H9 (cell line): ENCODE results near the gene POU3F2. TPM values are rescaled to one million over a fixed set of nuclear protein-coding genes. Genes with fewer than 3 reads are reported as not detected.

ENCODE experiments used
- DNase-seq: peaks from one replicate; pipeline ENCODE4 v3.0.0-alpha.2; 2017
- H2AFZ ChIP-seq: one replicate; pipeline ENCODE4 v1.6.1; 2013; ENCODE audit warnings: mild to moderate bottlenecking, low read length, control low read depth, moderate library complexity
- H2AK5ac ChIP-seq: 2 replicates; pipeline ENCODE4 v1.6.1; 2013; ENCODE audit warnings: low read length, control low read depth, mixed read lengths; ENCODE audit not compliant: insufficient read length
- H2BK120ac ChIP-seq: one replicate; pipeline ENCODE4 v1.6.1; 2013; ENCODE audit warnings: low read depth, mild to moderate bottlenecking, low read length, control low read depth, inconsistent platforms; ENCODE audit not compliant: poor library complexity, severe bottlenecking
- H2BK12ac ChIP-seq: 2 replicates; pipeline ENCODE4 v1.6.1; 2013; ENCODE audit warnings: low read length, control low read depth, mixed read lengths, low read depth; ENCODE audit not compliant: insufficient read length
- H2BK15ac ChIP-seq: 2 replicates; pipeline ENCODE4 v1.6.1; 2013; ENCODE audit warnings: low read depth, low read length, control low read depth
- H2BK20ac ChIP-seq: one replicate; pipeline ENCODE4 v1.6.1; 2013; ENCODE audit warnings: low read depth, mild to moderate bottlenecking, low read length, control low read depth, inconsistent platforms; ENCODE audit not compliant: poor library complexity, severe bottlenecking
- H2BK5ac ChIP-seq: 2 replicates; pipeline ENCODE4 v1.6.1; 2013; ENCODE audit warnings: low read length, control low read depth, mixed read lengths; ENCODE audit not compliant: insufficient read length
- H3K14ac ChIP-seq: 2 replicates; pipeline ENCODE4 v1.6.1; 2013; ENCODE audit warnings: low read length, control low read depth; ENCODE audit not compliant: insufficient read depth
- H3K18ac ChIP-seq: 2 replicates; pipeline ENCODE4 v1.6.1; 2013; ENCODE audit warnings: low read depth, mild to moderate bottlenecking, mixed read lengths, low read length, control low read depth; ENCODE audit not compliant: insufficient read length
- H3K23ac ChIP-seq: 2 replicates; pipeline ENCODE4 v1.6.1; 2013; ENCODE audit warnings: low read length, control low read depth, mixed read lengths, low read depth; ENCODE audit not compliant: insufficient read length
- H3K23me2 ChIP-seq: 2 replicates; pipeline ENCODE4 v1.6.1; 2013; ENCODE audit warnings: low read depth, mild to moderate bottlenecking, mixed read lengths, low read length, control low read depth; ENCODE audit not compliant: insufficient read length, poor library complexity, severe bottlenecking
- H3K27ac ChIP-seq: 2 replicates; pipeline ENCODE4 v1.5.1; 2013; ENCODE audit warnings: low read length, control low read depth, mixed read lengths, low read depth; ENCODE audit not compliant: insufficient read length
- H3K27me3 ChIP-seq: 2 replicates; pipeline ENCODE4 v1.6.1; 2013; ENCODE audit warnings: low read length, control low read depth, inconsistent platforms; ENCODE audit not compliant: insufficient read depth
- H3K4ac ChIP-seq: 2 replicates; pipeline ENCODE4 v1.6.1; 2013; ENCODE audit warnings: low read depth, mild to moderate bottlenecking, control low read depth, inconsistent platforms, low read length, moderate library complexity
- H3K4me1 ChIP-seq: 2 replicates; pipeline ENCODE4 v1.6.1; 2013; ENCODE audit warnings: low read length, control low read depth, inconsistent platforms; ENCODE audit not compliant: insufficient read depth
- H3K4me2 ChIP-seq: 2 replicates; pipeline ENCODE4 v1.6.1; 2013; ENCODE audit warnings: low read length, control low read depth, mixed read lengths; ENCODE audit not compliant: insufficient read length, insufficient read depth
- H3K56ac ChIP-seq: 2 replicates; pipeline ENCODE4 v1.6.1; 2013; ENCODE audit warnings: low read depth, mild to moderate bottlenecking, mixed read lengths, low read length, control low read depth; ENCODE audit not compliant: insufficient read length
- H3K79me1 ChIP-seq: 2 replicates; pipeline ENCODE4 v1.6.1; 2013; ENCODE audit warnings: low read depth, mild to moderate bottlenecking, moderate library complexity, low read length, control low read depth, inconsistent platforms; ENCODE audit not compliant: insufficient read depth, poor library complexity, severe bottlenecking
- H3K79me2 ChIP-seq: 2 replicates; pipeline ENCODE4 v1.6.1; 2013; ENCODE audit warnings: low read length, control low read depth, inconsistent platforms; ENCODE audit not compliant: insufficient read depth
- H3K9ac ChIP-seq: 2 replicates; pipeline ENCODE4 v1.6.1; 2013; ENCODE audit warnings: low read length, control low read depth, mixed read lengths; ENCODE audit not compliant: insufficient read length; ENCODE audit errors: extremely low read depth
- H3K9me3 ChIP-seq: one replicate; pipeline ENCODE4 v1.6.1; 2013; ENCODE audit warnings: low read depth, low read length, inconsistent platforms; ENCODE audit not compliant: control insufficient read depth
- H3T11ph ChIP-seq: one replicate; pipeline ENCODE4 v1.6.1; 2013; ENCODE audit warnings: mild to moderate bottlenecking, low read length, control low read depth, inconsistent platforms
- H4K20me1 ChIP-seq: one replicate; pipeline ENCODE4 v1.6.1; 2013; ENCODE audit not compliant: control insufficient read depth, insufficient read length, insufficient read depth
- H4K5ac ChIP-seq: 2 replicates; pipeline ENCODE4 v1.6.1; 2013; ENCODE audit warnings: low read depth, mild to moderate bottlenecking, mixed read lengths, low read length, control low read depth; ENCODE audit not compliant: insufficient read length
- H4K8ac ChIP-seq: replicated peaks from 2 replicates; pipeline ENCODE4 v1.6.1; 2013; ENCODE audit warnings: low read length, control low read depth, mixed read lengths, low read depth; ENCODE audit not compliant: insufficient read length
- H4K91ac ChIP-seq: 2 replicates; pipeline ENCODE4 v1.6.1; 2013; ENCODE audit warnings: low read depth, mild to moderate bottlenecking, moderate library complexity, mixed read lengths, low read length, control low read depth; ENCODE audit not compliant: insufficient read length
- H3K27ac Mint-ChIP-seq, 3 experiments: 2 replicates in 2 of 3; 3 replicates in 1 of 3; pipeline ENCODE4 v1.8.0; 2020 to 2021; ENCODE audit warnings: mixed read lengths in 3 of 3, mild to moderate bottlenecking in 1 of 3, moderate library complexity in 1 of 3
- H3K27me3 Mint-ChIP-seq: 2 replicates; pipeline ENCODE4 v1.8.0; 2021; ENCODE audit warnings: low read depth, mild to moderate bottlenecking, moderate library complexity, mixed read lengths
- H3K36me3 Mint-ChIP-seq, 3 experiments: 2 replicates in 2 of 3; 3 replicates in 1 of 3; pipeline ENCODE4 v1.8.0; 2020 to 2021; ENCODE audit warnings: low read depth in 3 of 3, mixed read lengths in 3 of 3; ENCODE audit not compliant: insufficient read depth in 1 of 3
- H3K4me1 Mint-ChIP-seq, 2 experiments: 2 replicates each; pipeline ENCODE4 v1.8.0; 2020; ENCODE audit warnings: mixed read lengths in 2 of 2
- H3K4me3 Mint-ChIP-seq, 2 experiments: 2 replicates in 1 of 2; 3 replicates in 1 of 2; pipeline ENCODE4 v1.8.0; 2020 to 2021; ENCODE audit warnings: mild to moderate bottlenecking in 2 of 2, mixed read lengths in 2 of 2, moderate library complexity in 1 of 2
- H3K9me3 Mint-ChIP-seq, 2 experiments: 2 replicates in 1 of 2; 3 replicates in 1 of 2; pipeline ENCODE4 v1.8.0; 2020; ENCODE audit warnings: mild to moderate bottlenecking in 2 of 2, mixed read lengths in 2 of 2, moderate library complexity in 1 of 2
- WGBS: extraction: QIAGEN DNeasy Blood & Tissue Kit; methylation state at CpG from one replicate; pipeline ENCODE4 v1.1.7; 2013; ENCODE audit warnings: missing lambda C conversion rate, low lambda C conversion rate, mixed read lengths; ENCODE audit not compliant: insufficient read length; ENCODE audit errors: extremely low coverage; 5-methylcytosine and 5-hydroxymethylcytosine counted together
- total RNA-seq: library from RNA; stranded (reverse); gene quantifications from 2 replicates; pipeline ENCODE4 v1.2.1, GENCODE V29; 2021
- TF ChIP-seq, protein P1 (sequence below): fragments of 200-600 bp; sonication (generic); conservative IDR thresholded peaks from 3 replicates; pipeline ENCODE4 v1.8.0; 2021; ENCODE audit warnings: antibody characterized with exemption, mild to moderate bottlenecking

Gene POU3F2
- total RNA-seq, 1 experiment from 2014 or later: 0.09 TPM

DNA sequence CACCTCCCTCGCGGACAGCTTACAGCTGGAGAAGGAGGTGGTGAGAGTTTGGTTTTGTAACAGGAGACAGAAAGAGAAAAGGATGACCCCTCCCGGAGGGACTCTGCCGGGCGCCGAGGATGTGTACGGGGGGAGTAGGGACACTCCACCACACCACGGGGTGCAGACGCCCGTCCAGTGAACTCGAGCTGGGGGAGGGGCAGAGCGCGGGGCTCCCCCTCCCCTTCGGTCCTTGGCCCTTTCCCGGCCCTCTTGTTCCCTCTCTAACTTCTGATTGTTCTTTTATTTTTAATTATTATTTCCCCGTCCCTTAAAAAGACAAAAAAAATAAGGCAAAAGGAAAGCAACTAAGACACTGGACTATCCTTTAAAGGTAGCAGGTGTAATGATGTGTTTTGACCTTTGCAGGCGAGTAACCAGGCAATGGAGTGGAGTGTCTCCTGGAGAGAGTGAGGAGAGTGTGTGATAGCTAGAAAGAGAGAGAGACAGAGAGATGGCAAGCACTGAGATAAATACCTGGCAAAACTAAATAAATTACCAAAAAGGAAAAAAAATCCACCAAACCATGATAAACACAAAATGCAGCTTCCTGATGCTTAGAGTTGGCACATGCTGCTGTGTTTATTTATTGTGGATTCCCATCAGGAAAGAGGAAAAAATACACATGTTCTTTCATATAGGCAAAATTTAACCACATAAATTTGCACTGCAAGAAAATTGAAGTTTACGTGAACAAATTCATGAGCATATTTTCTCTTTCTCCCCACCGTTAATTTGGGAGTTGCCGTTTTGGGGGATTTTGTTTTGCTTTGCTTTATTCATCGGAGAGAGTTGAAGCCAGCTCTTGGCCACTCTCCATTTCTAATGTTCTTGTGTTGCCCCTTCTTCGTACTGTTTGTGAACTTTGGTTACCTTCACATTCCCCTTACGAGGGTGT, 1.9 kb downstream of the POU3F2 start:
- Mint-ChIP-seq H3K27me3 (peaks cover 97% of the 10 kb centered on the region), H3K36me3 (no peaks in the 10 kb centered on the region; a peak in 1 of 7 replicates), H3K4me3 (peak overlapping the region; percentile 51 to 80), H3K9me3 (peaks cover 0 to 5% of the 10 kb centered on the region in 2 experiments; a peak in 2 of 5 replicates), H3K27ac (no peak overlapping the region; a peak in 1 of 7 replicates), H3K4me1 (peaks cover 25 to 46% of the 10 kb centered on the region in 2 experiments)
- H4K8ac ChIP-seq: no peak overlapping the region
- WGBS: no CpG with 5 or more reads among the region's 23 CpGs
- no peak overlapping the region for H4K91ac ChIP-seq
- H3K79me1 ChIP-seq: no peaks in the 10 kb centered on the region
- H3K23me2 ChIP-seq: peaks cover 24% of the 10 kb centered on the region
- TF ChIP-seq, protein P1, sequence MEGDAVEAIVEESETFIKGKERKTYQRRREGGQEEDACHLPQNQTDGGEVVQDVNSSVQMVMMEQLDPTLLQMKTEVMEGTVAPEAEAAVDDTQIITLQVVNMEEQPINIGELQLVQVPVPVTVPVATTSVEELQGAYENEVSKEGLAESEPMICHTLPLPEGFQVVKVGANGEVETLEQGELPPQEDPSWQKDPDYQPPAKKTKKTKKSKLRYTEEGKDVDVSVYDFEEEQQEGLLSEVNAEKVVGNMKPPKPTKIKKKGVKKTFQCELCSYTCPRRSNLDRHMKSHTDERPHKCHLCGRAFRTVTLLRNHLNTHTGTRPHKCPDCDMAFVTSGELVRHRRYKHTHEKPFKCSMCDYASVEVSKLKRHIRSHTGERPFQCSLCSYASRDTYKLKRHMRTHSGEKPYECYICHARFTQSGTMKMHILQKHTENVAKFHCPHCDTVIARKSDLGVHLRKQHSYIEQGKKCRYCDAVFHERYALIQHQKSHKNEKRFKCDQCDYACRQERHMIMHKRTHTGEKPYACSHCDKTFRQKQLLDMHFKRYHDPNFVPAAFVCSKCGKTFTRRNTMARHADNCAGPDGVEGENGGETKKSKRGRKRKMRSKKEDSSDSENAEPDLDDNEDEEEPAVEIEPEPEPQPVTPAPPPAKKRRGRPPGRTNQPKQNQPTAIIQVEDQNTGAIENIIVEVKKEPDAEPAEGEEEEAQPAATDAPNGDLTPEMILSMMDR: no peak
- H3K4me2 ChIP-seq: peak overlapping the region; percentile 81
- H3K56ac ChIP-seq: no peak overlapping the region
- H3K4ac ChIP-seq: no peak overlapping the region
- no peaks in the 10 kb centered on the region for H4K20me1 ChIP-seq
- no peak overlapping the region for H2AFZ ChIP-seq
- H3K14ac ChIP-seq: no peak overlapping the region
- peaks cover 7% of the 10 kb centered on the region; the same call in 1 of the 2 replicates for H3K4me1 ChIP-seq
- no peaks in the 10 kb centered on the region for H3K79me2 ChIP-seq
- H2BK15ac ChIP-seq: no peak overlapping the region
- H3K27ac ChIP-seq: no peak overlapping the region
- no peak overlapping the region for H2BK20ac ChIP-seq
- H3K9ac ChIP-seq: no peak overlapping the region
- H3T11ph ChIP-seq: no peak overlapping the region
- no peak overlapping the region for H2BK5ac ChIP-seq
- no peak overlapping the region for H2BK120ac ChIP-seq
- no peak overlapping the region for H2AK5ac ChIP-seq
- no peak overlapping the region for H3K18ac ChIP-seq
- peaks cover 71% of the 10 kb centered on the region for H3K27me3 ChIP-seq
- no peak overlapping the region for H3K23ac ChIP-seq
- DNase-seq: no peak
- no peak overlapping the region for H4K5ac ChIP-seq
- no peak overlapping the region for H2BK12ac ChIP-seq
- no peaks in the 10 kb centered on the region for H3K9me3 ChIP-seq
